IPS-18a (cell line): Measurements from ENCODE around the gene S100A6.
A peak's percentile ranks its signal among the peaks of the same experiment; 100 is the strongest.

ENCODE experiments used
- H3K27ac ChIP-seq: one replicate; pipeline ENCODE4 v1.5.1; 2013; ENCODE audit warnings: low read length
- H3K27me3 ChIP-seq: one replicate; pipeline ENCODE4 v1.6.1; 2013; ENCODE audit warnings: mild to moderate bottlenecking, low read length; ENCODE audit not compliant: control insufficient read depth, insufficient read depth
- H3K36me3 ChIP-seq: one replicate; pipeline ENCODE4 v1.6.1; 2013; ENCODE audit warnings: low read depth, low read length; ENCODE audit not compliant: control insufficient read depth
- H3K4me1 ChIP-seq: one replicate; pipeline ENCODE4 v1.6.1; 2013; ENCODE audit warnings: low read depth, low read length; ENCODE audit not compliant: control insufficient read depth
- H3K4me3 ChIP-seq: one replicate; pipeline ENCODE4 v1.5.1; 2013; ENCODE audit warnings: low read length
- H3K9ac ChIP-seq: one replicate; pipeline ENCODE4 v1.6.1; 2013; ENCODE audit warnings: mild to moderate bottlenecking, low read length, moderate library complexity
- H3K9me3 ChIP-seq: one replicate; pipeline ENCODE4 v1.6.1; 2013; ENCODE audit warnings: low read depth, low read length; ENCODE audit not compliant: control insufficient read depth

S100A6 gene

GRCh38 chr1:153572569-153573015 lies 36.8 kb upstream of the S100A6 start:
- Histone ChIP-seq H3K9me3 (no peaks in the 10 kb centered on the region), H3K27me3 (no peaks in the 10 kb centered on the region), H3K27ac (no peak overlapping the region), H3K4me1 (peaks cover 9% of the 10 kb centered on the region), H3K4me3 (no peak overlapping the region), H3K36me3 (no peaks in the 10 kb centered on the region), H3K9ac (no peak overlapping the region)

- Histone ChIP-seq H3K4me3 (no peak overlapping the region), H3K9ac (no peak overlapping the region), H3K4me1 (peaks cover 15% of the 10 kb centered on the region), H3K36me3 (no peaks in the 10 kb centered on the region), H3K27me3 (no peaks in the 10 kb centered on the region), H3K27ac (no peak overlapping the region), H3K9me3 (no peaks in the 10 kb centered on the region)
These were observed 35.9 kb upstream of the S100A6 start for GRCh38 chr1:153571706-153572105.

- Histone ChIP-seq H3K27me3 (no peaks in the 10 kb centered on the region), H3K9ac (no peak overlapping the region), H3K9me3 (no peaks in the 10 kb centered on the region), H3K36me3 (no peaks in the 10 kb centered on the region), H3K4me1 (peaks cover 19% of the 10 kb centered on the region), H3K4me3 (no peak overlapping the region), H3K27ac (no peak overlapping the region)
These were observed 35.1 kb upstream of the S100A6 start for GRCh38 chr1:153570874-153571273.

GRCh38 chr1:153569465-153569864 lies 33.7 kb upstream of the S100A6 start:
- Histone ChIP-seq H3K4me1 (peaks cover 25% of the 10 kb centered on the region), H3K9ac (no peak overlapping the region)

GRCh38 chr1:153568367-153569099 lies 32.7 kb upstream of the S100A6 start:
- Histone ChIP-seq H3K27me3 (no peaks in the 10 kb centered on the region), H3K4me1 (peaks cover 25% of the 10 kb centered on the region), H3K36me3 (no peaks in the 10 kb centered on the region), H3K9me3 (no peaks in the 10 kb centered on the region), H3K9ac (peak overlapping the region; percentile 19), H3K27ac (no peak overlapping the region), H3K4me3 (peak overlapping the region; percentile 22)

More at GRCh38 chr1:153569465-153569864, 33.7 kb upstream of the S100A6 start:
- Histone ChIP-seq H3K27me3 (no peaks in the 10 kb centered on the region), H3K4me3 (no peak overlapping the region), H3K36me3 (no peaks in the 10 kb centered on the region), H3K9me3 (no peaks in the 10 kb centered on the region), H3K27ac (no peak overlapping the region)

- Histone ChIP-seq H3K4me3 (peak overlapping the region; percentile 22), H3K9ac (peak overlapping the region; percentile 19), H3K27ac (no peak overlapping the region), H3K36me3 (no peaks in the 10 kb centered on the region), H3K27me3 (no peaks in the 10 kb centered on the region), H3K9me3 (no peaks in the 10 kb centered on the region), H3K4me1 (peaks cover 25% of the 10 kb centered on the region)
These were observed 32.0 kb upstream of the S100A6 start for GRCh38 chr1:153567621-153568366.

- Histone ChIP-seq H3K27me3 (no peaks in the 10 kb centered on the region), H3K36me3 (no peaks in the 10 kb centered on the region), H3K9me3 (no peaks in the 10 kb centered on the region), H3K27ac (no peak overlapping the region), H3K4me3 (no peak overlapping the region), H3K4me1 (peaks cover 25% of the 10 kb centered on the region), H3K9ac (peak overlapping the region; percentile 2)
These were observed 30.9 kb upstream of the S100A6 start for GRCh38 chr1:153566414-153567371.

GRCh38 chr1:153565529-153566374 lies 30.0 kb upstream of the S100A6 start, which contains the start of gene S100A2:
Gene S100A2, minus strand, starts transcription at chr1:153565844. Its CDS starts 1,967 bp downstream, at chr1:153563877.
- peak within 1 kb of the TSS; percentile 2 for H3K9ac ChIP-seq
- no peaks in the 10 kb centered on the region for H3K36me3 ChIP-seq
- no peak within 1 kb of the TSS for H3K4me3 ChIP-seq
- no peaks in the 10 kb centered on the region for H3K9me3 ChIP-seq
- H3K27ac ChIP-seq: no peak within 1 kb of the TSS
- peaks cover 25% of the 10 kb centered on the region for H3K4me1 ChIP-seq
- no peaks in the 10 kb centered on the region for H3K27me3 ChIP-seq

- no peak overlapping the region for H3K27ac ChIP-seq
- peaks cover 25% of the 10 kb centered on the region for H3K4me1 ChIP-seq
These were observed 28.2 kb upstream of the S100A6 start for GRCh38 chr1:153563991-153564390.

GRCh38 chr1:153563483-153563901 lies 27.7 kb upstream of the S100A6 start:
- Histone ChIP-seq H3K27ac (no peak overlapping the region), H3K4me1 (peaks cover 25% of the 10 kb centered on the region), H3K4me3 (no peak overlapping the region), H3K36me3 (no peaks in the 10 kb centered on the region), H3K9me3 (no peaks in the 10 kb centered on the region), H3K9ac (no peak overlapping the region), H3K27me3 (no peaks in the 10 kb centered on the region)

More at GRCh38 chr1:153563991-153564390, 28.2 kb upstream of the S100A6 start:
- Histone ChIP-seq H3K9ac (no peak overlapping the region), H3K4me3 (no peak overlapping the region), H3K27me3 (no peaks in the 10 kb centered on the region), H3K9me3 (no peaks in the 10 kb centered on the region), H3K36me3 (no peaks in the 10 kb centered on the region)
